Myocyte (in vitro differentiated cells): ENCODE data around the gene GAPDH. TPM values are rescaled to one million over a fixed set of nuclear protein-coding genes. Genes with fewer than 3 reads are reported as not detected.
"Not testable (repeated sequence)": the region's sequence is repeated elsewhere in the genome, so short reads cannot be mapped to it uniquely, and the experiment has no call there.

Experiments
- DNase-seq: peaks from one replicate; pipeline ENCODE4 v3.0.0-alpha.2; 2012; ENCODE audit warnings: low read depth
- total RNA-seq: library from RNA; depleted of rRNA; stranded (reverse); fragments of >200 nt; gene quantifications from 2 replicates; pipeline ENCODE4 v1.2.3, GENCODE V29; 2014

The GAPDH gene
- total RNA-seq, 1 donor from 2014 or later, result 7,261 TPM

GRCh38 chr12:6558014-6558760, 23.9 kb downstream of the GAPDH start:
- peak; percentile 82 for DNase-seq

- no peak for DNase-seq
Observed at GRCh38 chr12:6559500-6559899, 25.2 kb downstream of the GAPDH start.

- DNase-seq, result no peak
Observed at GRCh38 chr12:6560501-6561205, 26.3 kb downstream of the GAPDH start.

GRCh38 chr12:6562881-6563280, 28.6 kb downstream of the GAPDH start:
- no peak for DNase-seq

GRCh38 chr12:6563448-6564050, 29.2 kb downstream of the GAPDH start:
- peak; percentile 67 for DNase-seq

- DNase-seq, result no peak
Observed at GRCh38 chr12:6567112-6567670, 32.9 kb downstream of the GAPDH start.

- DNase-seq, result no peak
Observed at GRCh38 chr12:6569312-6569711, 35.0 kb downstream of the GAPDH start.

GRCh38 chr12:6569786-6570185, 35.5 kb downstream of the GAPDH start:
- no peak for DNase-seq

- DNase-seq, result peak; percentile 56
Observed at GRCh38 chr12:6570264-6570887, 36.1 kb downstream of the GAPDH start.

GRCh38 chr12:6573001-6573400, 38.7 kb downstream of the GAPDH start:
- peak; percentile 40 for DNase-seq

GRCh38 chr12:6574576-6575295, 40.4 kb downstream of the GAPDH start:
- DNase-seq, result peak; percentile 70

- no peak for DNase-seq
Observed at GRCh38 chr12:6575648-6576047, 41.3 kb downstream of the GAPDH start.

GRCh38 chr12:6582196-6582595, 47.9 kb downstream of the GAPDH start:
- no peak for DNase-seq

GRCh38 chr12:6582959-6583358, 48.6 kb downstream of the GAPDH start:
- DNase-seq, result no peak

- DNase-seq, result no peak
Observed at GRCh38 chr12:6584293-6584692, 50.0 kb downstream of the GAPDH start.

GRCh38 chr12:6586569-6586968, 52.3 kb downstream of the GAPDH start:
- not testable (repeated sequence) for DNase-seq

Other genes with a start within 250 kb of the GAPDH start
- not detected in 2 replicates for gene PLEKHG6, start 223.8 kb upstream of the GAPDH start, total RNA-seq
- gene TNFRSF1A, start 192.4 kb upstream of the GAPDH start, total RNA-seq, result 147 and 150 TPM in 2 replicates
- gene SCNN1A, start 159.0 kb upstream of the GAPDH start, total RNA-seq, result 0.13 and 1.0 TPM in 2 replicates
- gene LTBR, start 150.4 kb upstream of the GAPDH start, total RNA-seq, result 135 and 146 TPM in 2 replicates
- not detected in 2 replicates for gene CD27, start 89.6 kb upstream of the GAPDH start, total RNA-seq
- gene TAPBPL, start 82.5 kb upstream of the GAPDH start, total RNA-seq, result 10.9 and 14.0 TPM in 2 replicates
- gene VAMP1, start 63.8 kb upstream of the GAPDH start, total RNA-seq, result 19.2 and 23.7 TPM in 2 replicates
- gene MRPL51, start 41.3 kb upstream of the GAPDH start, total RNA-seq, result 66.5 and 92.2 TPM in 2 replicates
- 15.5 and 40.4 TPM in 2 replicates for gene NCAPD2, start 40.4 kb upstream of the GAPDH start, total RNA-seq
- gene IFFO1, start 21.5 kb downstream of the GAPDH start, total RNA-seq, result 221 and 252 TPM in 2 replicates
- 53.3 and 81.3 TPM in 2 replicates for gene NOP2, start 33.8 kb downstream of the GAPDH start, total RNA-seq
- gene CHD4, start 72.9 kb downstream of the GAPDH start, total RNA-seq, result 368 and 425 TPM in 2 replicates
- not detected in 2 replicates for gene LPAR5, start 101.4 kb downstream of the GAPDH start, total RNA-seq
- 0.16 TPM in 2 replicates for gene ACRBP, start 112.9 kb downstream of the GAPDH start, total RNA-seq
- 41.0 and 53.8 TPM in 2 replicates for gene ING4, start 128.6 kb downstream of the GAPDH start, total RNA-seq
- 16.9 and 22.3 TPM in 2 replicates for gene ZNF384, start 154.9 kb downstream of the GAPDH start, total RNA-seq
- not detected in 2 replicates for gene PIANP, start 166.3 kb downstream of the GAPDH start, total RNA-seq
- gene COPS7A, start 189.5 kb downstream of the GAPDH start, total RNA-seq, result 118 and 125 TPM in 2 replicates
- gene MLF2, start 218.6 kb downstream of the GAPDH start, total RNA-seq, result 243 and 270 TPM in 2 replicates
- gene PTMS, start 231.8 kb downstream of the GAPDH start, total RNA-seq, result 140 and 148 TPM in 2 replicates
- 0.57 TPM in 1 of 2 replicates, not detected in the other for gene LAG3, start 238.0 kb downstream of the GAPDH start, total RNA-seq